ENCODE results near the gene SSNA1. TPM values are rescaled to one million over a fixed set of nuclear protein-coding genes. Genes with fewer than 3 reads are reported as not detected.

SSNA1 gene
- polyA plus RNA-seq, 2 donors, result 104 TPM

- 5 to 8% methylated on average over 50 to 70 of the region's 71 CpGs for WGBS, 2 donors
Measured at GRCh38 chr9:137161558-137162486, 26.7 kb upstream of the SSNA1 start.

GRCh38 chr9:137162505-137163364, 25.7 kb upstream of the SSNA1 start:
- Histone ChIP-seq H3K27ac (ENCODE audit: low read depth in 2 of 2, low read length in 1 of 2) (no peak overlapping the region), H3K4me1 (ENCODE audit: control insufficient read depth in 2 of 2, insufficient read depth in 2 of 2, low read length in 1 of 2) (peaks cover 2 to 6% of the 10 kb centered on the region in 2 donors), H3K36me3 (ENCODE audit: control insufficient read depth in 2 of 2, insufficient read depth in 2 of 2, low read length in 1 of 2) (no peaks in the 10 kb centered on the region), H3K27me3 (ENCODE audit: control insufficient read depth in 1 of 2, insufficient read depth in 2 of 2, low read length in 2 of 2) (peaks cover 11 to 41% of the 10 kb centered on the region in 2 donors), H3K4me3 (ENCODE audit: low read depth in 1 of 2, low read length in 2 of 2) (peak overlapping the region; percentile 1 to 32), H3K9me3 (ENCODE audit: control insufficient read depth in 2 of 2, insufficient read depth in 1 of 2, low read depth in 1 of 2, low read length in 1 of 2) (no peaks in the 10 kb centered on the region)
- 6 to 13% methylated on average over 59 to 74 of the region's 74 CpGs for WGBS, 2 donors

More at GRCh38 chr9:137161558-137162486, 26.7 kb upstream of the SSNA1 start:
- Histone ChIP-seq H3K9me3 (ENCODE audit: control insufficient read depth in 2 of 2, insufficient read depth in 1 of 2, low read depth in 1 of 2, low read length in 1 of 2) (peaks cover 0 to 3% of the 10 kb centered on the region in 2 donors), H3K4me3 (ENCODE audit: low read depth in 1 of 2, low read length in 2 of 2) (no peak overlapping the region), H3K27ac (ENCODE audit: low read depth in 2 of 2, low read length in 1 of 2) (no peak overlapping the region), H3K4me1 (ENCODE audit: control insufficient read depth in 2 of 2, insufficient read depth in 2 of 2, low read length in 1 of 2) (peaks cover 2 to 6% of the 10 kb centered on the region in 2 donors), H3K27me3 (ENCODE audit: control insufficient read depth in 1 of 2, insufficient read depth in 2 of 2, low read length in 2 of 2) (peaks cover 10 to 38% of the 10 kb centered on the region in 2 donors), H3K36me3 (ENCODE audit: control insufficient read depth in 2 of 2, insufficient read depth in 2 of 2, low read length in 1 of 2) (no peaks in the 10 kb centered on the region)

DNA sequence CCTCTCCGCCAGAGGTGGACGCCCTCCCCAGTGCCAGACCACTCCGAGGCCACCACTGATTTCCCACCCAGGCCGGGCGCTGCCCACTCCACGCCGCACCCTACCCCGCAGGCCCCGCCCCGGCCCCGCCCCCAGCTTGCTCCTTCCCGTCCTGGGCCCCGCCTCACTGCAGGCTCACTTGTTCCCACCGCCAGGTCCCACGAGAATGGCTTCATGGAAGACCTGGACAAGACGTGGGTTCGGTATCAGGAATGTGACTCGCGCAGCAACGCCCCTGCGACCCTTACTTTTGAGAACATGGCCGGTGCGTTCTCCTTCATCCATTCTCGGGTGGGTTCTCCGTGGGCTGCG, 25.1 kb upstream of the SSNA1 start:
- peaks cover 11 to 46% of the 10 kb centered on the region in 2 donors for H3K27me3 ChIP-seq (ENCODE audit: control insufficient read depth in 1 of 2, insufficient read depth in 2 of 2, low read length in 2 of 2)
- H3K9me3 ChIP-seq (ENCODE audit: control insufficient read depth in 2 of 2, insufficient read depth in 1 of 2, low read depth in 1 of 2, low read length in 1 of 2), result no peaks in the 10 kb centered on the region
- H3K27ac ChIP-seq (ENCODE audit: low read depth in 2 of 2, low read length in 1 of 2), result no peak overlapping the region
- H3K4me1 ChIP-seq (ENCODE audit: control insufficient read depth in 2 of 2, insufficient read depth in 2 of 2, low read length in 1 of 2), result peaks cover 6 to 7% of the 10 kb centered on the region in 2 donors
- peak overlapping the region; percentile 1 to 32 for H3K4me3 ChIP-seq (ENCODE audit: low read depth in 1 of 2, low read length in 2 of 2)
- no peaks in the 10 kb centered on the region for H3K36me3 ChIP-seq (ENCODE audit: control insufficient read depth in 2 of 2, insufficient read depth in 2 of 2, low read length in 1 of 2)
- WGBS, 2 donors, result 27 to 32% methylated on average over 26 of the region's 26 CpGs

- Histone ChIP-seq H3K27ac (ENCODE audit: low read depth in 2 of 2, low read length in 1 of 2) (no peak overlapping the region), H3K27me3 (ENCODE audit: control insufficient read depth in 1 of 2, insufficient read depth in 2 of 2, low read length in 2 of 2) (peaks cover 11 to 47% of the 10 kb centered on the region in 2 donors), H3K4me1 (ENCODE audit: control insufficient read depth in 2 of 2, insufficient read depth in 2 of 2, low read length in 1 of 2) (peaks cover 8 to 10% of the 10 kb centered on the region in 2 donors), H3K9me3 (ENCODE audit: control insufficient read depth in 2 of 2, insufficient read depth in 1 of 2, low read depth in 1 of 2, low read length in 1 of 2) (no peaks in the 10 kb centered on the region), H3K4me3 (ENCODE audit: low read depth in 1 of 2, low read length in 2 of 2) (no peak overlapping the region), H3K36me3 (ENCODE audit: control insufficient read depth in 2 of 2, insufficient read depth in 2 of 2, low read length in 1 of 2) (no peaks in the 10 kb centered on the region)
- WGBS, 2 donors, result 82 to 84% methylated on average over 18 to 22 of the region's 22 CpGs
Measured at GRCh38 chr9:137163805-137164204, 24.7 kb upstream of the SSNA1 start.

GRCh38 chr9:137164370-137165249, 23.9 kb upstream of the SSNA1 start:
- 68 to 74% methylated on average over 32 to 34 of the region's 34 CpGs for WGBS, 2 donors
- no peak overlapping the region for H3K27ac ChIP-seq (ENCODE audit: low read depth in 2 of 2, low read length in 1 of 2)
- H3K36me3 ChIP-seq (ENCODE audit: control insufficient read depth in 2 of 2, insufficient read depth in 2 of 2, low read length in 1 of 2), result no peaks in the 10 kb centered on the region
- peaks cover 0 to 3% of the 10 kb centered on the region in 2 donors for H3K9me3 ChIP-seq (ENCODE audit: control insufficient read depth in 2 of 2, insufficient read depth in 1 of 2, low read depth in 1 of 2, low read length in 1 of 2)
- H3K4me3 ChIP-seq (ENCODE audit: low read depth in 1 of 2, low read length in 2 of 2), result no peak overlapping the region
- peaks cover 11 to 16% of the 10 kb centered on the region in 2 donors for H3K4me1 ChIP-seq (ENCODE audit: control insufficient read depth in 2 of 2, insufficient read depth in 2 of 2, low read length in 1 of 2)
- peaks cover 11 to 50% of the 10 kb centered on the region in 2 donors for H3K27me3 ChIP-seq (ENCODE audit: control insufficient read depth in 1 of 2, insufficient read depth in 2 of 2, low read length in 2 of 2)

DNA sequence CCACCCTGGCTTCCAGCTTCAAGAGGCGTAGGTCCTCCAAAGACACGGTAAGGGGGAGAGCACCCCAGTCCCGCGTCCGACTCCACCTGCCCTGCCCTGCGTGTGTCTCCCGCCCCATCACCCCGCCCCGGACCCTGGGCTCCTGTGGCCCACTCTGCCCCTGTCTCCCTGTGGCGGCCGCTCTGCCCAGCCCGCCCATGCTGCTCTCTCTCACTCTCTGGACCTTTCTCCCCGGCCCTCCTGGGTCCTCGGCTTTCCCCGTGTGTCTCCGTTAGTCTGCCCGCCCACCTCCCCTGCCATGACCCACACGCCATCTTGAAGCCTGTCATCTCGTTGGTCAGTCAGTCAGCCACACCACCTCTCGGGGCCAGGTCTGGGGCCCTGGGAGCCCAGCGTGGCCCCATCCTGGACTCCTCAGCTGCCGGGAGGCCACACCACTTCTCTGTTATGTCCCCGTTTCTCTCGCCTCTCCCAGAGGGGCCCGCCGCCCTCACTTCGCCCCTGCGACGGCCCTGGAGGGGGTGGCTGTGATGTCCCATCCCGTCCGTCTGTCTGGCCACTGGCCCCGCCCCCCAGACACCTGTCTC, 23.1 kb upstream of the SSNA1 start:
- no peak overlapping the region for H3K4me3 ChIP-seq (ENCODE audit: low read depth in 1 of 2, low read length in 2 of 2)
- H3K36me3 ChIP-seq (ENCODE audit: control insufficient read depth in 2 of 2, insufficient read depth in 2 of 2, low read length in 1 of 2), result no peaks in the 10 kb centered on the region
- H3K9me3 ChIP-seq (ENCODE audit: control insufficient read depth in 2 of 2, insufficient read depth in 1 of 2, low read depth in 1 of 2, low read length in 1 of 2), result peaks cover 0 to 3% of the 10 kb centered on the region in 2 donors
- no peak overlapping the region for H3K27ac ChIP-seq (ENCODE audit: low read depth in 2 of 2, low read length in 1 of 2)
- H3K27me3 ChIP-seq (ENCODE audit: control insufficient read depth in 1 of 2, insufficient read depth in 2 of 2, low read length in 2 of 2), result peaks cover 11 to 56% of the 10 kb centered on the region in 2 donors
- H3K4me1 ChIP-seq (ENCODE audit: control insufficient read depth in 2 of 2, insufficient read depth in 2 of 2, low read length in 1 of 2), result peaks cover 13 to 23% of the 10 kb centered on the region in 2 donors
- WGBS, 2 donors, result 81 to 82% methylated on average over 32 of the region's 32 CpGs

DNA sequence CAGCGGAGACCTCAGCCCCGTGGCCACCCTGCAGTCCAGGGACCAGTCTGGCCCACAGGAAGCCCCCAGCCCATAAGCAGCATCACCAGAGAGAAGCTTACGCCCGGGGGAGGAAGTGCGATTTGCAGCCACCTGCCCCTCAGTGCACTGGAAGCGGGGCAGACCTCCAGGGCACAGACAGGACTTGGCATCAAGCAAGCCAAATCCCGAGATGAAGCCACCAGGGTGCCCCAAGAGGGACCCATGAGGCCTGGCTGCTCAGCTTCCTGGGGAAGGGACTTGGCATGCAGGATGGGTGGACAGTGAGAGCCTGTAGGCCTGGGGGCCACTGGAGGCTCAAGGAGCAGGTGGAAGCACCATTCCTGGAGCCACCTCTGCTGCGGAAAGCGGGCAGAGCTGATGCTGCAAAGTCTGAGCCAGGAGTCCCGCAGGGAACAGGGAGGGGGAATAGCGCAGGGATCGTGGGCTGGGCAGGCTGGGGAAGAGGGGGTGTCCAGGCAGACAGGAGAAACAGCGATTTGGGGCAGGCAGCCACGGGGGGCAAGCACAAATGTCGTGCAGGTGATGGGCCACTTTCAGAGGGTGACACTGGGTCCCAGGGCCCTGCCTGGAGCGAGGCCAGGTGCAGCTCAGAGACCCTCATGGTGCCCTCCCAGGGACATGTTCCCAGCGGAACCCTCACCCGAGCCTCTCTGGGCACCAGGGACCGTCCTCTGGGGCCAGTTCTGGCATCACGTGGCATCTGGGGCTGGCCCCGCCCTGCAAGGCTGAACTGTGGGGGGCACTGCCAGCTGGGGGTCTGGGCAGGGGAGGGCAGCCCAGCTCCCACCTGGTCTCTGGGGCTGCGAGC, 21.9 kb upstream of the SSNA1 start:
- peaks cover 13 to 23% of the 10 kb centered on the region in 2 donors for H3K4me1 ChIP-seq (ENCODE audit: control insufficient read depth in 2 of 2, insufficient read depth in 2 of 2, low read length in 1 of 2)
- no peaks in the 10 kb centered on the region for H3K36me3 ChIP-seq (ENCODE audit: control insufficient read depth in 2 of 2, insufficient read depth in 2 of 2, low read length in 1 of 2)
- 63 to 77% methylated on average over 20 to 22 of the region's 22 CpGs for WGBS, 2 donors
- peaks cover 11 to 55% of the 10 kb centered on the region in 2 donors for H3K27me3 ChIP-seq (ENCODE audit: control insufficient read depth in 1 of 2, insufficient read depth in 2 of 2, low read length in 2 of 2)
- no peak overlapping the region for H3K4me3 ChIP-seq (ENCODE audit: low read depth in 1 of 2, low read length in 2 of 2)
- H3K9me3 ChIP-seq (ENCODE audit: control insufficient read depth in 2 of 2, insufficient read depth in 1 of 2, low read depth in 1 of 2, low read length in 1 of 2), result peaks cover 0 to 3% of the 10 kb centered on the region in 2 donors
- H3K27ac ChIP-seq (ENCODE audit: low read depth in 2 of 2, low read length in 1 of 2), result no peak overlapping the region

DNA sequence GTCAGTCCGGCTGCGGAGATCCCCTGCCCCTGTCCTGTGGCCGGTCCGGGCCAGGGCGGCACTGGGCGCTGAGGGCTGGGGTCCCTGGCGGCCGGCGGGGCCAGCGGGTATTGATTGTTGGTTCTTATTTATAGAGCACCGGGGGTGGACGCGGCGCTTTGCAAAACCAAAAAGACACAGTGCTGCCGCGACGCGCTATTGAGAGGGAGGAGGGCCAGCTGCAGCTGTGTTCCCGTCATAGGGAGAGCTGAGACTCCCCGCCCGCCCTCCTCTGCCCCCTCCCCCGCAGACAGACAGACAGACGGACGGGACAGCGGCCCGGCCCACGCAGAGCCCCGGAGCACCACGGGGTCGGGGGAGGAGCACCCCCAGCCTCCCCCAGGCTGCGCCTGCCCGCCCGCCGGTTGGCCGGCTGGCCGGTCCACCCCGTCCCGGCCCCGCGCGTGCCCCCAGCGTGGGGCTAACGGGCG, 21.2 kb upstream of the SSNA1 start:
- H3K36me3 ChIP-seq (ENCODE audit: control insufficient read depth in 2 of 2, insufficient read depth in 2 of 2, low read length in 1 of 2), result no peaks in the 10 kb centered on the region
- no peak overlapping the region for H3K4me3 ChIP-seq (ENCODE audit: low read depth in 1 of 2, low read length in 2 of 2)
- no peak overlapping the region for H3K27ac ChIP-seq (ENCODE audit: low read depth in 2 of 2, low read length in 1 of 2)
- H3K9me3 ChIP-seq (ENCODE audit: control insufficient read depth in 2 of 2, insufficient read depth in 1 of 2, low read depth in 1 of 2, low read length in 1 of 2), result peaks cover 0 to 3% of the 10 kb centered on the region in 2 donors
- peaks cover 11 to 49% of the 10 kb centered on the region in 2 donors for H3K27me3 ChIP-seq (ENCODE audit: control insufficient read depth in 1 of 2, insufficient read depth in 2 of 2, low read length in 2 of 2)
- 16 to 22% methylated on average over 31 to 44 of the region's 44 CpGs for whole genome bisulfite sequencing, 2 donors
- H3K4me1 ChIP-seq (ENCODE audit: control insufficient read depth in 2 of 2, insufficient read depth in 2 of 2, low read length in 1 of 2), result peaks cover 12 to 29% of the 10 kb centered on the region in 2 donors

All from esophagus (tissue), 2 donors.